Measurements from ENCODE around the gene DMAC2. TPM values are rescaled to one million over a fixed set of nuclear protein-coding genes. Genes with fewer than 3 reads are reported as not detected.
"Not testable (repeated sequence)": the region's sequence is repeated elsewhere in the genome, so short reads cannot be mapped to it uniquely, and the experiment has no call there.

The DMAC2 gene
- total and polyA plus RNA-seq, 2 of the 13 experiments (the other 11 are each of a cell fraction or from before 2014, with no cell fraction given) = 39.0 to 66.0 TPM

- H3K4me3 ChIP-seq (replicated peaks in 1 of 3; ENCODE audit: insufficient read depth in 1 of 3, low read depth in 2 of 3, low read length in 3 of 3); H4K20me1 ChIP-seq (ENCODE audit: insufficient read depth, low read length); H3K79me2 ChIP-seq (ENCODE audit: insufficient read depth, low read length); ATAC-seq; H3K27ac ChIP-seq (ENCODE audit: extremely low read length, insufficient read depth, low read length); DNase-seq (ENCODE audit: low spot score); H3K9me3 ChIP-seq (ENCODE audit: low read length); CTCF ChIA-PET (ENCODE audit: low intra/inter-chr PET ratio, low total read pairs); H3K9ac ChIP-seq (ENCODE audit: insufficient read depth, low read depth, low read length); intact Hi-C loops (cut with micrococcal nuclease; ENCODE audit: unreplicated experiment); FAIRE-seq; H3K27me3 ChIP-seq (ENCODE audit: control insufficient read depth in 1 of 2, insufficient read depth in 2 of 2, low read length in 2 of 2); H2AFZ ChIP-seq (ENCODE audit: low read length); in situ Hi-C loops (cut with HindIII; ENCODE audit: extremely low pct_ligation_motif_present, low pct_unique_long_range_greater_than_20kb); H3K4me2 ChIP-seq (ENCODE audit: low read depth, low read length); BruUV-seq (replicated peaks): not testable (repeated sequence)
- Histone ChIP-seq H3K36me3 (replicated peaks in 1 of 2; ENCODE audit: control insufficient read depth in 1 of 2, insufficient read depth in 2 of 2, low read length in 2 of 2) (peaks cover 11 to 26% of the 10 kb centered on the region in 2 experiments; a peak in 4 of 5 replicates), H3K4me1 (ENCODE audit: insufficient read depth, low read length) (peaks cover 34% of the 10 kb centered on the region)
- POLR2A ChIA-PET = interaction anchor here (0.7 to 1.5 kb wide), 2 partner anchors 9 to 25 kb away, joined by 3 to 4 read pairs; partner anchors contain the start of gene B3GNT8
- 100% methylated on average over 11 of the region's 11 CpGs for WGBS (ENCODE audit: low lambda C conversion rate)
Observed at GRCh38 chr19:41435376-41435775, 4.3 kb downstream of the DMAC2 start.

- DNase-seq (ENCODE audit: low spot score) = no peak
- POLR2A ChIA-PET = interaction anchor here (0.7 kb wide), 1 partner anchor 967 kb away, joined by 4 read pairs; no protein-coding TSS in a partner anchor
- peaks cover 28% of the 10 kb centered on the region for H3K4me1 ChIP-seq (ENCODE audit: insufficient read depth, low read length)
Observed at GRCh38 chr19:41434450-41434849, 5.3 kb downstream of the DMAC2 start.

More at GRCh38 chr19:41434450-41434849, 5.3 kb downstream of the DMAC2 start:
- in situ Hi-C loops (cut with HindIII; ENCODE audit: extremely low pct_ligation_motif_present, low pct_unique_long_range_greater_than_20kb) (no loop called here), intact Hi-C loops (cut with micrococcal nuclease; ENCODE audit: unreplicated experiment) (no loop called here)
- TF ChIP-seq ZBTB2 (CRISPR knock-in tag; IDR thresholded peaks at IDR 0.05; ENCODE audit: low read depth) = no peak
- no peak for TF ChIP-seq KLF6 (CRISPR knock-in tag; IDR thresholded peaks at IDR 0.05)
- TF ChIP-seq ZBTB42 (CRISPR knock-in tag; IDR thresholded peaks at IDR 0.05) = no peak
- no peak for TF ChIP-seq LCORL (IDR thresholded peaks at IDR 0.05)
- no peak for TF ChIP-seq LCORL (CRISPR knock-in tag; IDR thresholded peaks at IDR 0.05)
- TF ChIP-seq KLF12 (CRISPR knock-in tag; IDR thresholded peaks at IDR 0.05; ENCODE audit: borderline replicate concordance) = no peak
- no peak for TF ChIP-seq ZNF343 (CRISPR knock-in tag; IDR thresholded peaks at IDR 0.05)
- TF ChIP-seq RCOR2 (CRISPR knock-in tag; IDR thresholded peaks at IDR 0.05) = no peak
- TF ChIP-seq HNRNPUL1 (IDR thresholded peaks at IDR 0.05; ENCODE audit: low read depth, low read length) = no peak
- no peak for TF ChIP-seq RXRA (CRISPR knock-in tag; IDR thresholded peaks at IDR 0.05)
- TF ChIP-seq KLF13 (CRISPR knock-in tag; IDR thresholded peaks at IDR 0.05) = no peak
- no peak for TF ChIP-seq ARNT (IDR thresholded peaks at IDR 0.05)
- TF ChIP-seq ZSCAN9 (CRISPR knock-in tag; IDR thresholded peaks at IDR 0.05; ENCODE audit: borderline replicate concordance) = no peak
- no peak for TF ChIP-seq ZBTB14 (CRISPR knock-in tag; IDR thresholded peaks at IDR 0.05)
- no peak for TF ChIP-seq RORA (CRISPR knock-in tag; IDR thresholded peaks at IDR 0.05)
- no peak for TF ChIP-seq ZNF850 (CRISPR knock-in tag; conservative IDR thresholded peaks at IDR 0.05)
- no peak for TF ChIP-seq MIXL1 (CRISPR knock-in tag; IDR thresholded peaks at IDR 0.05)
- no peak for TF ChIP-seq CBX1 (IDR thresholded peaks at IDR 0.05; ENCODE audit: low read depth)
- Histone ChIP-seq H3K27me3 (ENCODE audit: control insufficient read depth in 1 of 2, insufficient read depth in 2 of 2, low read length in 2 of 2) (no peaks in the 10 kb centered on the region), H3K27ac (ENCODE audit: extremely low read length, insufficient read depth, low read length) (no peak overlapping the region), H3K9me3 (ENCODE audit: low read length) (no peaks in the 10 kb centered on the region), H4K20me1 (ENCODE audit: insufficient read depth, low read length) (no peaks in the 10 kb centered on the region), H3K9ac (ENCODE audit: insufficient read depth, low read depth, low read length) (no peak overlapping the region), H3K4me2 (ENCODE audit: low read depth, low read length) (no peak overlapping the region), H3K79me2 (ENCODE audit: insufficient read depth, low read length) (peaks cover 3% of the 10 kb centered on the region), H2AFZ (ENCODE audit: low read length) (no peak overlapping the region), H3K4me3 (replicated peaks in 1 of 3; ENCODE audit: insufficient read depth in 1 of 3, low read depth in 2 of 3, low read length in 3 of 3) (no peak overlapping the region), H3K36me3 (replicated peaks in 1 of 2; ENCODE audit: control insufficient read depth in 1 of 2, insufficient read depth in 2 of 2, low read length in 2 of 2) (peaks cover 11 to 26% of the 10 kb centered on the region in 2 experiments; a peak in 4 of 5 replicates)
- ATAC-seq = no peak
- FAIRE-seq = no peak
- BruUV-seq (replicated peaks) = no TSS peak
- WGBS (ENCODE audit: low lambda C conversion rate) = 96% methylated on average over 5 of the region's 5 CpGs
- CTCF ChIA-PET (ENCODE audit: low intra/inter-chr PET ratio, low total read pairs) = no interaction called here

Measured in HepG2 (cell line).